ENCODE measurements around the gene TAS2R46. TPM values are rescaled to one million over a fixed set of nuclear protein-coding genes. Genes with fewer than 3 reads are reported as not detected.
"Not testable (repeated sequence)": the region's sequence is repeated elsewhere in the genome, so short reads cannot be mapped to it uniquely, and the experiment has no call there.

The TAS2R46 gene
- total RNA-seq, 2 experiments from 2014 or later = 1.3 to 1.6 TPM

- peaks cover 12% of the 10 kb centered on the region; the same call in 1 of the 2 replicates for H3K79me2 ChIP-seq (ENCODE audit: insufficient read depth, low read depth, low read length)
- intact Hi-C loops (cut with micrococcal nuclease; ENCODE audit: unreplicated experiment) = no loop called here
- H3K4me2 ChIP-seq (ENCODE audit: low read length) = no peak overlapping the region
- peaks cover 6% of the 10 kb centered on the region for H3K36me3 ChIP-seq (ENCODE audit: insufficient read depth, low read length)
- CTCF ChIA-PET (ENCODE audit: unreplicated experiment) = no interaction called here
- no peaks in the 10 kb centered on the region for H4K20me1 ChIP-seq (ENCODE audit: insufficient read depth, low read length)
- no peak for DNase-seq (ENCODE audit: low spot score)
- no peak overlapping the region for H3K4me3 ChIP-seq (ENCODE audit: low read depth, low read length, poor library complexity, severe bottlenecking)
- H3K4me1 ChIP-seq (ENCODE audit: insufficient read depth, low read length, poor library complexity, severe bottlenecking) = no peaks in the 10 kb centered on the region
- H3K9me2 ChIP-seq (ENCODE audit: insufficient read depth, low read length) = no peaks in the 10 kb centered on the region
- POLR2A ChIA-PET = interaction anchor here (0.6 to 0.7 kb wide), 2 partner anchors 43 to 363 kb away, joined by 3 read pairs; no protein-coding TSS in a partner anchor
- no peak overlapping the region for H2AFZ ChIP-seq (ENCODE audit: low read length)
- H3K9me3 ChIP-seq (ENCODE audit: low read length) = peaks cover 9% of the 10 kb centered on the region; the same call in 1 of the 2 replicates
- BruUV-seq (replicated peaks) = no TSS peak
- no peak overlapping the region for H3K27ac ChIP-seq (ENCODE audit: low read depth, low read length, poor library complexity, severe bottlenecking)
- TF ChIP-seq CTCF (conservative IDR thresholded peaks at IDR 0.05; ENCODE audit: low read length) = no peak
- no peak for TF ChIP-seq EZH2phosphoT487 (IDR thresholded peaks at IDR 0.05; ENCODE audit: borderline replicate concordance, low read depth, low read length)
These were observed 45.6 kb upstream of the TAS2R46 start for GRCh38 chr12:11107719-11108118.

GRCh38 chr12:11106288-11106687, 44.2 kb upstream of the TAS2R46 start:
- TF ChIP-seq EZH2phosphoT487 (IDR thresholded peaks at IDR 0.05; ENCODE audit: borderline replicate concordance, low read depth, low read length) (no peak), CTCF (conservative IDR thresholded peaks at IDR 0.05; ENCODE audit: low read length) (no peak)
- no peaks in the 10 kb centered on the region for H4K20me1 ChIP-seq (ENCODE audit: insufficient read depth, low read length)
- H3K9me3 ChIP-seq (ENCODE audit: low read length) = peaks cover 6% of the 10 kb centered on the region; the same call in 1 of the 2 replicates
- BruUV-seq (replicated peaks) = no TSS peak
- no peak overlapping the region for H3K4me2 ChIP-seq (ENCODE audit: low read length)
- ChIA-PET POLR2A (interaction anchor here (0.7 kb wide), 1 partner anchor 21 kb away, joined by 4 read pairs; no protein-coding TSS in a partner anchor), CTCF (ENCODE audit: unreplicated experiment) (no interaction called here)
- intact Hi-C loops (cut with micrococcal nuclease; ENCODE audit: unreplicated experiment) = no loop called here
- no peak overlapping the region for H2AFZ ChIP-seq (ENCODE audit: low read length)
- peaks cover 8% of the 10 kb centered on the region; the same call in 1 of the 2 replicates for H3K79me2 ChIP-seq (ENCODE audit: insufficient read depth, low read depth, low read length)
- no peaks in the 10 kb centered on the region for H3K4me1 ChIP-seq (ENCODE audit: insufficient read depth, low read length, poor library complexity, severe bottlenecking)
- H3K27ac ChIP-seq (ENCODE audit: low read depth, low read length, poor library complexity, severe bottlenecking) = no peak overlapping the region
- H3K36me3 ChIP-seq (ENCODE audit: insufficient read depth, low read length) = peaks cover 6% of the 10 kb centered on the region
- H3K9me2 ChIP-seq (ENCODE audit: insufficient read depth, low read length) = no peaks in the 10 kb centered on the region
- no peak for DNase-seq (ENCODE audit: low spot score)
- no peak overlapping the region for H3K4me3 ChIP-seq (ENCODE audit: low read depth, low read length, poor library complexity, severe bottlenecking)

GRCh38 chr12:11105546-11105945, 43.5 kb upstream of the TAS2R46 start:
- no TSS peak for BruUV-seq (replicated peaks)
- Histone ChIP-seq H3K4me3 (ENCODE audit: low read depth, low read length, poor library complexity, severe bottlenecking) (no peak overlapping the region), H3K27ac (ENCODE audit: low read depth, low read length, poor library complexity, severe bottlenecking) (no peak overlapping the region), H3K4me1 (ENCODE audit: insufficient read depth, low read length, poor library complexity, severe bottlenecking) (no peaks in the 10 kb centered on the region), H3K79me2 (ENCODE audit: insufficient read depth, low read depth, low read length) (peaks cover 15% of the 10 kb centered on the region; the same call in 1 of the 2 replicates), H3K4me2 (ENCODE audit: low read length) (no peak overlapping the region), H3K9me2 (ENCODE audit: insufficient read depth, low read length) (no peaks in the 10 kb centered on the region), H4K20me1 (ENCODE audit: insufficient read depth, low read length) (no peaks in the 10 kb centered on the region), H2AFZ (ENCODE audit: low read length) (no peak overlapping the region), H3K36me3 (ENCODE audit: insufficient read depth, low read length) (peaks cover 10% of the 10 kb centered on the region), H3K9me3 (ENCODE audit: low read length) (peaks cover 10% of the 10 kb centered on the region; the same call in 1 of the 2 replicates)
- no peak for TF ChIP-seq EZH2phosphoT487 (IDR thresholded peaks at IDR 0.05; ENCODE audit: borderline replicate concordance, low read depth, low read length)
- no peak for TF ChIP-seq CTCF (conservative IDR thresholded peaks at IDR 0.05; ENCODE audit: low read length)
- CTCF ChIA-PET (ENCODE audit: unreplicated experiment) = no interaction called here
- POLR2A ChIA-PET = interaction anchor here (0.7 kb wide), 1 partner anchor 20 kb away, joined by 4 read pairs; no protein-coding TSS in a partner anchor
- no peak for DNase-seq (ENCODE audit: low spot score)
- intact Hi-C loops (cut with micrococcal nuclease; ENCODE audit: unreplicated experiment) = no loop called here

GRCh38 chr12:11094910-11095309, 32.8 kb upstream of the TAS2R46 start:
- H4K20me1 ChIP-seq (ENCODE audit: insufficient read depth, low read length); H2AFZ ChIP-seq (ENCODE audit: low read length); H3K79me2 ChIP-seq (ENCODE audit: insufficient read depth, low read depth, low read length); H3K9me3 ChIP-seq (ENCODE audit: low read length); CTCF ChIA-PET (ENCODE audit: unreplicated experiment); H3K4me1 ChIP-seq (ENCODE audit: insufficient read depth, low read length, poor library complexity, severe bottlenecking); H3K36me3 ChIP-seq (ENCODE audit: insufficient read depth, low read length); DNase-seq (ENCODE audit: low spot score); intact Hi-C loops (cut with micrococcal nuclease; ENCODE audit: unreplicated experiment); BruUV-seq (replicated peaks); H3K27ac ChIP-seq (ENCODE audit: low read depth, low read length, poor library complexity, severe bottlenecking); POLR2A ChIA-PET; H3K4me3 ChIP-seq (ENCODE audit: low read depth, low read length, poor library complexity, severe bottlenecking); H3K9me2 ChIP-seq (ENCODE audit: insufficient read depth, low read length); H3K4me2 ChIP-seq (ENCODE audit: low read length): not testable (repeated sequence)
